Measurements from ENCODE around the gene ZNF76. TPM values are rescaled to one million over a fixed set of nuclear protein-coding genes. Genes with fewer than 3 reads are reported as not detected.

Gene ZNF76
- total RNA-seq, 4 donors from 2014 or later, result 19.6 to 52.5 (median 27.5) TPM

DNA sequence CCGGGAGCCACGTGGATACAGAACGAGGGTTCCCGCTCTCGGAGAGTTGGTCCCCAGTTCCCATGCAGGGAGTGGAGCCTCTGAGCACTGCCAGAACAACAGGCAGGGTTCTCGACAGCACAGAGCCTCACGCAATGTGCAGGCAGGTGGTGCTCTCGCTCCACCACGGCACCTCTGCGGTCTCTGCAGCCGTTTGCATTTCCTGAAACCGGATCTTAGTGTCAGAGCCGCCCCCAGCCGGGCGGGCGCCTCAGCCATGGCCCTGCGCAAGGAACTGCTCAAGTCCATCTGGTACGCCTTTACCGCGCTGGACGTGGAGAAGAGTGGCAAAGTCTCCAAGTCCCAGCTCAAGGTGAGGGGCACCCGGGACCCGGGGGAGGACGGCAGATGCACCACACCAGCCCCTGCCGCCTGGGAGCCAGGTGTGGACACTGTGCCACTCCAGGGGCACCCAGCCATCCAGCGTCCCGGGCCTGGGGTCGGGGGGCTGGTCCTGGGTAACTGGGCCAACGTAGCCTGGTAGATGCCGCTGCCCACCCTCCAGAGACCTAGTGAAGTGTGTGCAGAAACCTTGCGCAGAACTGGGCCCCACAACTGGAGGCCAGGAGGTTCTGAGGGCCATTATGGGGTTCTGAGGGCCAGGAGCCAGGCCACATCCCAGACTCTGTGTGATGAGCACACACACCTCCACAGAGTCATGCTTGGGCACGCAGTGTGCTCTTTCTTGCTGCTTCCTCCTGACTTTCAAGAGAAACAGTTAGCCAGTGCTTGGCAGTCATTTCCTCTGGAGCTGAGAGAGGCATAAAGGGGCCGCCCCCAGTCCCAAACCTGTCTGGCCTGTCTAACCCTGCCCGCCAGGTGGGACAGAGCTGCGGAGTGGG is 38.3 kb downstream of the ZNF76 start, which contains the start of gene DEF6:
Gene DEF6, plus strand, starts transcription at position 218 of the 881 bp plus-strand sequence. Its CDS starts 39 bp downstream, at position 257.
- Histone ChIP-seq H3K27me3 (no peaks in the 10 kb centered on the region), H3K4me1 (peaks cover 54% of the 10 kb centered on the region), H3K4me3 (peak within 1 kb of the TSS; percentile 60), H3K27ac (peak within 1 kb of the TSS; percentile 90), H3K36me3 (peaks cover 28% of the 10 kb centered on the region), H3K9me3 (no peaks in the 10 kb centered on the region)
- peak; percentile 82 to 88 for DNase-seq (ENCODE audit: low spot score in 2 of 2)
- 12% methylated on average over 16 of the region's 35 CpGs for WGBS
- TF ChIP-seq POLR2AphosphoS5 (IDR thresholded peaks at IDR 0.05), result peak in 1 of 3 donors; percentile 33
- no peak for TF ChIP-seq EP300 (IDR thresholded peaks at IDR 0.05)
- TF ChIP-seq, protein P1, sequence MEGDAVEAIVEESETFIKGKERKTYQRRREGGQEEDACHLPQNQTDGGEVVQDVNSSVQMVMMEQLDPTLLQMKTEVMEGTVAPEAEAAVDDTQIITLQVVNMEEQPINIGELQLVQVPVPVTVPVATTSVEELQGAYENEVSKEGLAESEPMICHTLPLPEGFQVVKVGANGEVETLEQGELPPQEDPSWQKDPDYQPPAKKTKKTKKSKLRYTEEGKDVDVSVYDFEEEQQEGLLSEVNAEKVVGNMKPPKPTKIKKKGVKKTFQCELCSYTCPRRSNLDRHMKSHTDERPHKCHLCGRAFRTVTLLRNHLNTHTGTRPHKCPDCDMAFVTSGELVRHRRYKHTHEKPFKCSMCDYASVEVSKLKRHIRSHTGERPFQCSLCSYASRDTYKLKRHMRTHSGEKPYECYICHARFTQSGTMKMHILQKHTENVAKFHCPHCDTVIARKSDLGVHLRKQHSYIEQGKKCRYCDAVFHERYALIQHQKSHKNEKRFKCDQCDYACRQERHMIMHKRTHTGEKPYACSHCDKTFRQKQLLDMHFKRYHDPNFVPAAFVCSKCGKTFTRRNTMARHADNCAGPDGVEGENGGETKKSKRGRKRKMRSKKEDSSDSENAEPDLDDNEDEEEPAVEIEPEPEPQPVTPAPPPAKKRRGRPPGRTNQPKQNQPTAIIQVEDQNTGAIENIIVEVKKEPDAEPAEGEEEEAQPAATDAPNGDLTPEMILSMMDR (IDR thresholded peaks at IDR 0.05), result peak; percentile 64 to 85

DNA sequence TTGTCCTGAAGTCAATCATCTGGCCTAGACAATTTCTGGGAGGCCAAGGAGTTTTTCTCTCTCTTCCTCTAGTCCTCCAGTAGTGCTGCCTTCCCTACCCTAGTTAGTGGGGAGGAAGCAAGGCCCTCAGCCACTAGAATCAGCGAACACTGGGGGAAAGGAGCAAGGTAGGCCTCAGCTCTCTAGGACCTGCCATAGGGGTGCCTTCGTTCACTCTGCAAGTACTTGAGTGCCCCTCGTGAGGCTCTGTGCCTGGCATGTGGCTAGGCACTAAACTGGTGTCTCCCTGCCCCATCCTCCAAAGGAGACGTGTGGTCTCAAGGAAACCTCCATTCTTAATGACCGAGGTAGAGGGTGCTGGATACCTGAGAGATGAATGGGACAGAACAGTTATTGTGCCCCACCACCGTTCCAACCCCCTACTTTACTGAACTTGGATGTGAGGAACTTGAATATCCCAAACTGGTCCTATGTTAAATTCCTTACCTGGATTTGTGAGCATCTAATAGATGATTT is 39.1 kb downstream of the ZNF76 start:
- Histone ChIP-seq H3K27me3 (no peaks in the 10 kb centered on the region), H3K4me1 (peaks cover 62% of the 10 kb centered on the region), H3K36me3 (peaks cover 20% of the 10 kb centered on the region), H3K27ac (peak overlapping the region; percentile 90), H3K4me3 (peak overlapping the region; percentile 60), H3K9me3 (no peaks in the 10 kb centered on the region)
- no peak for TF ChIP-seq POLR2A (IDR thresholded peaks at IDR 0.05)
- TF ChIP-seq, protein P1 (IDR thresholded peaks at IDR 0.05), result no peak
- TF ChIP-seq POLR2AphosphoS5 (IDR thresholded peaks at IDR 0.05), result no peak
- no peak for TF ChIP-seq EP300 (IDR thresholded peaks at IDR 0.05)
- WGBS, result 71% methylated on average over 6 of the region's 6 CpGs
- peak in 1 of 2 donors; percentile 38 for DNase-seq (ENCODE audit: low spot score in 2 of 2)

DNA sequence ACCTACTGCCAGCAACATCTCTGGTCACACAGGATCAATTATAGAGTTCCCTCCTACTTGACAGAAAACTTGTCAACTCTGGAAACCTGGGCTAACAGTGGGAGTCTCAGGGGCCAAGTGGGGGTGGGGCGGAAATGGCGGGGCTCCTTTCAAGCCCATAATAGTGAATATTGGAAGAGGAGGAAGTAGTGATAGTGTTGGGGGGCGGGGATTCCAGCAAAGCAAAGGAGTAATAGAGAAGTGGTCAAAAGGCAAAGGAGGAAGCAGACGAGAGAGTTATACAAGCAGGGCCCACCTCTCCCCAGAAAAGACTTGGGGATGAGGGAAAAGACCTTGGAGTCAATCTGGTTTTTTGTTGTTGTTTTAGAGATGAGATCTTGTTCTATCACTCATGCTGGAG is 40.1 kb downstream of the ZNF76 start:
- Histone ChIP-seq H3K27me3 (no peaks in the 10 kb centered on the region), H3K27ac (peak overlapping the region; percentile 54), H3K36me3 (peaks cover 14% of the 10 kb centered on the region), H3K4me3 (no peak overlapping the region), H3K9me3 (no peaks in the 10 kb centered on the region), H3K4me1 (peaks cover 72% of the 10 kb centered on the region)
- peak in 1 of 2 donors; percentile 67 for DNase-seq (ENCODE audit: low spot score in 2 of 2)
- WGBS, result 84% methylated on average over 4 of the region's 4 CpGs
- TF ChIP-seq POLR2A (IDR thresholded peaks at IDR 0.05) (no peak), EP300 (IDR thresholded peaks at IDR 0.05) (no peak), POLR2AphosphoS5 (IDR thresholded peaks at IDR 0.05) (no peak)
- TF ChIP-seq, protein P1 (IDR thresholded peaks at IDR 0.05), result no peak

DNA sequence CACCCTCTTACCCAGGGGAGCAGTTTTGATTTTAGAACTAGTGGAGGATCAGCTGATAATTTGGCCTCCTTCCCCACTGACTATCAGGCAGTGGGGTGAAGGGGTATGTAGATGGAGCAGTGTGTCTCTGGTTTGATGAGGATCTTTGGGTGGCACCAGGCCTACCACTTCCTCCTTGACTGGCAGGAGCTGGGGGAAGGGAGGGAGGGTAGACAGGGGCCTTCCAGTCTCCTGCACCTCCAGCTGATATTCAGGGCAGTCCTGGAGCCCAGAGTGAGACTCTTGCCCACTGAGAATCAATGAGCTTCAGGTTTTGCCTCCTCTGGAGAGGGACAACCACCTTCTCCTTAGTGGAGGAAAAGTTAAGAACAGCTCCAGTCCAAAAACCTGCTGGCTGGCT is 41.3 kb downstream of the ZNF76 start:
- Histone ChIP-seq H3K36me3 (peaks cover 4% of the 10 kb centered on the region), H3K4me3 (no peak overlapping the region), H3K27me3 (no peaks in the 10 kb centered on the region), H3K9me3 (no peaks in the 10 kb centered on the region), H3K4me1 (peaks cover 73% of the 10 kb centered on the region), H3K27ac (peak overlapping the region; percentile 54)
- TF ChIP-seq EP300 (IDR thresholded peaks at IDR 0.05) (no peak), POLR2AphosphoS5 (IDR thresholded peaks at IDR 0.05) (no peak), POLR2A (IDR thresholded peaks at IDR 0.05) (no peak)
- TF ChIP-seq, protein P1 (IDR thresholded peaks at IDR 0.05), result no peak
- DNase-seq (ENCODE audit: low spot score in 2 of 2), result peak in 1 of 2 donors; percentile 51

- H3K36me3 ChIP-seq, result no peaks in the 10 kb centered on the region
- WGBS, result 28% methylated on average over 5 of the region's 6 CpGs
- H3K4me3 ChIP-seq, result peak overlapping the region; percentile 7
- H3K27me3 ChIP-seq, result no peaks in the 10 kb centered on the region
- H3K27ac ChIP-seq, result peak overlapping the region; percentile 65
- no peak for TF ChIP-seq POLR2AphosphoS5 (IDR thresholded peaks at IDR 0.05)
- peak in 1 of 2 donors; percentile 74 for DNase-seq (ENCODE audit: low spot score in 2 of 2)
- no peaks in the 10 kb centered on the region for H3K9me3 ChIP-seq
- peaks cover 64% of the 10 kb centered on the region for H3K4me1 ChIP-seq
These were observed 43.2 kb downstream of the ZNF76 start for GRCh38 chr6:35302604-35303241.

All from suprapubic skin (tissue), 4 donors.